Karpas-422 (cell line): ENCODE measurements around the gene CFAP100. TPM values are rescaled to one million over a fixed set of nuclear protein-coding genes. Genes with fewer than 3 reads are reported as not detected.

Experiments used
- DNase-seq: peaks from one replicate; pipeline ENCODE4 v3.0.0-alpha.2; 2015
- H2AFZ ChIP-seq: fragments of 200-600 bp; sonication (generic); 2 replicates; pipeline ENCODE4 v1.6.1; 2014; ENCODE audit warnings: antibody characterized with exemption, low read length, mixed read lengths
- H3K27ac ChIP-seq: fragments of 200-600 bp; sonication (generic); 2 replicates; pipeline ENCODE4 v1.5.1; 2014; ENCODE audit warnings: mild to moderate bottlenecking, low read length, moderate library complexity
- H3K27me3 ChIP-seq: fragments of 200-600 bp; sonication (generic); 2 replicates; pipeline ENCODE4 v1.6.1; 2014; ENCODE audit warnings: low read length, mixed read lengths
- H3K36me3 ChIP-seq: fragments of 200-600 bp; sonication (generic); 2 replicates; pipeline ENCODE4 v1.6.1; 2014; ENCODE audit warnings: low read length, mixed read lengths; ENCODE audit not compliant: insufficient read depth
- H3K4me1 ChIP-seq: fragments of 200-600 bp; sonication (generic); 2 replicates; pipeline ENCODE4 v1.6.1; 2014; ENCODE audit warnings: mild to moderate bottlenecking, low read length, mixed read lengths
- H3K4me2 ChIP-seq: fragments of 200-600 bp; sonication (generic); 2 replicates; pipeline ENCODE4 v1.6.1; 2014; ENCODE audit warnings: low read length, low read depth, mild to moderate bottlenecking; ENCODE audit not compliant: poor library complexity, severe bottlenecking
- H3K4me3 ChIP-seq: fragments of 200-600 bp; sonication (generic); 2 replicates; pipeline ENCODE4 v1.5.1; 2014; ENCODE audit warnings: mild to moderate bottlenecking, antibody characterized with exemption, low read length, mixed read lengths
- H3K79me2 ChIP-seq: fragments of 200-600 bp; sonication (generic); 2 replicates; pipeline ENCODE4 v1.6.1; 2014; ENCODE audit warnings: mild to moderate bottlenecking, low read length, mixed read lengths
- H3K9ac ChIP-seq: fragments of 200-600 bp; sonication (generic); 2 replicates; pipeline ENCODE4 v1.6.0; 2014; ENCODE audit warnings: low read length
- H3K9me2 ChIP-seq: fragments of 200-600 bp; sonication (generic), shearing (Covaris generic); replicated peaks from 2 replicates; pipeline ENCODE4 v1.6.0; 2014; ENCODE audit warnings: mild to moderate bottlenecking, low read length, moderate library complexity; ENCODE audit not compliant: insufficient read depth
- H3K9me3 ChIP-seq: fragments of 300-700, 200-600 bp; sonication (generic); 2 replicates; pipeline ENCODE4 v1.6.1; 2014; ENCODE audit warnings: low read length, mixed read lengths
- H4K20me1 ChIP-seq: fragments of 200-600 bp; sonication (generic); 2 replicates; pipeline ENCODE4 v1.6.1; 2014; ENCODE audit warnings: mild to moderate bottlenecking, antibody characterized with exemption, low read length, low read depth; ENCODE audit not compliant: insufficient read depth
- total RNA-seq: library from RNA; depleted of rRNA; stranded (reverse); fragments of >200 nt; shearing (Covaris generic); gene quantifications from 2 replicates; pipeline ENCODE4 v1.2.3, GENCODE V29; 2014; ENCODE audit warnings: low replicate concordance

CFAP100 gene
- total RNA-seq, 1 experiment from 2014 or later = not detected

- Histone ChIP-seq H3K36me3 (peaks cover 15% of the 10 kb centered on the region; the same call in 1 of the 2 replicates), H3K4me1 (no peaks in the 10 kb centered on the region), H3K4me2 (no peak overlapping the region), H3K9me3 (no peaks in the 10 kb centered on the region), H4K20me1 (peaks cover 5% of the 10 kb centered on the region; the same call in 1 of the 2 replicates), H3K79me2 (peaks cover 37% of the 10 kb centered on the region), H3K27me3 (no peaks in the 10 kb centered on the region), H3K27ac (no peak overlapping the region), H2AFZ (no peak overlapping the region), H3K4me3 (no peak overlapping the region), H3K9ac (no peak overlapping the region), H3K9me2 (no peaks in the 10 kb centered on the region)
- DNase-seq = no peak
These were observed 66.9 kb downstream of the CFAP100 start for GRCh38 chr3:126461450-126462070.

- peaks cover 27% of the 10 kb centered on the region for H3K79me2 ChIP-seq
- H3K4me2 ChIP-seq = no peak overlapping the region
- H3K9ac ChIP-seq = no peak overlapping the region
- no peaks in the 10 kb centered on the region for H3K4me1 ChIP-seq
- H3K9me2 ChIP-seq = no peaks in the 10 kb centered on the region
- H4K20me1 ChIP-seq = no peaks in the 10 kb centered on the region; the same call in 1 of the 2 replicates
- H3K9me3 ChIP-seq = no peaks in the 10 kb centered on the region
- H2AFZ ChIP-seq = no peak overlapping the region
- peaks cover 15% of the 10 kb centered on the region; the same call in 1 of the 2 replicates for H3K36me3 ChIP-seq
- H3K4me3 ChIP-seq = no peak overlapping the region
- no peak overlapping the region for H3K27ac ChIP-seq
- H3K27me3 ChIP-seq = no peaks in the 10 kb centered on the region
- DNase-seq = no peak
These were observed 68.8 kb downstream of the CFAP100 start for GRCh38 chr3:126463521-126463920.

GRCh38 chr3:126464093-126464492 is 69.4 kb downstream of the CFAP100 start:
- H3K79me2 ChIP-seq = peaks cover 27% of the 10 kb centered on the region

GRCh38 chr3:126464494-126464893 is 69.8 kb downstream of the CFAP100 start:
- peaks cover 26% of the 10 kb centered on the region for H3K79me2 ChIP-seq

More at GRCh38 chr3:126464093-126464492, 69.4 kb downstream of the CFAP100 start:
- H3K27me3 ChIP-seq = no peaks in the 10 kb centered on the region
- no peaks in the 10 kb centered on the region for H3K9me2 ChIP-seq
- no peak overlapping the region for H2AFZ ChIP-seq
- peaks cover 15% of the 10 kb centered on the region; the same call in 1 of the 2 replicates for H3K36me3 ChIP-seq
- DNase-seq = no peak
- H3K27ac ChIP-seq = no peak overlapping the region
- H3K4me3 ChIP-seq = no peak overlapping the region
- no peaks in the 10 kb centered on the region for H3K4me1 ChIP-seq
- no peaks in the 10 kb centered on the region for H3K9me3 ChIP-seq
- no peak overlapping the region for H3K4me2 ChIP-seq
- peaks cover 4% of the 10 kb centered on the region; the same call in 1 of the 2 replicates for H4K20me1 ChIP-seq
- no peak overlapping the region for H3K9ac ChIP-seq

GRCh38 chr3:126464997-126465396 is 70.3 kb downstream of the CFAP100 start:
- no peak for DNase-seq
- no peak overlapping the region for H3K4me3 ChIP-seq
- H4K20me1 ChIP-seq = peaks cover 5% of the 10 kb centered on the region; the same call in 1 of the 2 replicates

More at GRCh38 chr3:126464494-126464893, 69.8 kb downstream of the CFAP100 start:
- H3K4me1 ChIP-seq = no peaks in the 10 kb centered on the region
- no peak overlapping the region for H3K4me2 ChIP-seq
- no peak overlapping the region for H3K9ac ChIP-seq
- no peak overlapping the region for H3K4me3 ChIP-seq
- no peaks in the 10 kb centered on the region for H3K9me3 ChIP-seq
- no peaks in the 10 kb centered on the region for H3K9me2 ChIP-seq
- no peaks in the 10 kb centered on the region for H3K27me3 ChIP-seq
- no peak for DNase-seq
- no peak overlapping the region for H3K27ac ChIP-seq
- no peak overlapping the region for H2AFZ ChIP-seq
- peaks cover 5% of the 10 kb centered on the region; the same call in 1 of the 2 replicates for H4K20me1 ChIP-seq
- peaks cover 15% of the 10 kb centered on the region; the same call in 1 of the 2 replicates for H3K36me3 ChIP-seq

GRCh38 chr3:126465928-126466544 is 71.3 kb downstream of the CFAP100 start:
- H3K27me3 ChIP-seq = no peaks in the 10 kb centered on the region
- peaks cover 35% of the 10 kb centered on the region for H3K79me2 ChIP-seq
- no peaks in the 10 kb centered on the region for H3K9me2 ChIP-seq
- no peak overlapping the region for H2AFZ ChIP-seq
- H3K9ac ChIP-seq = no peak overlapping the region
- H3K4me1 ChIP-seq = no peaks in the 10 kb centered on the region
- peaks cover 5% of the 10 kb centered on the region; the same call in 1 of the 2 replicates for H4K20me1 ChIP-seq
- no peak overlapping the region for H3K27ac ChIP-seq
- no peak overlapping the region for H3K4me2 ChIP-seq
- H3K4me3 ChIP-seq = no peak overlapping the region
- H3K9me3 ChIP-seq = no peaks in the 10 kb centered on the region
- H3K36me3 ChIP-seq = peaks cover 24% of the 10 kb centered on the region
- DNase-seq = no peak

More at GRCh38 chr3:126464997-126465396, 70.3 kb downstream of the CFAP100 start:
- peaks cover 28% of the 10 kb centered on the region for H3K79me2 ChIP-seq
- H3K4me1 ChIP-seq = no peaks in the 10 kb centered on the region
- H3K9ac ChIP-seq = no peak overlapping the region
- H3K4me2 ChIP-seq = no peak overlapping the region
- H2AFZ ChIP-seq = no peak overlapping the region
- H3K9me3 ChIP-seq = no peaks in the 10 kb centered on the region
- peaks cover 20% of the 10 kb centered on the region; the same call in 1 of the 2 replicates for H3K36me3 ChIP-seq
- no peaks in the 10 kb centered on the region for H3K27me3 ChIP-seq
- H3K9me2 ChIP-seq = no peaks in the 10 kb centered on the region
- H3K27ac ChIP-seq = no peak overlapping the region

- no peak overlapping the region for H3K4me2 ChIP-seq
- H3K79me2 ChIP-seq = peaks cover 45% of the 10 kb centered on the region
These were observed 72.3 kb downstream of the CFAP100 start for GRCh38 chr3:126466886-126467610.

GRCh38 chr3:126467611-126467955 is 72.9 kb downstream of the CFAP100 start:
- Histone ChIP-seq H3K4me2 (no peak overlapping the region), H3K79me2 (peaks cover 51% of the 10 kb centered on the region), H3K27me3 (no peaks in the 10 kb centered on the region), H3K4me1 (peaks cover 5% of the 10 kb centered on the region), H3K27ac (no peak overlapping the region), H3K36me3 (peaks cover 32% of the 10 kb centered on the region), H2AFZ (no peak overlapping the region), H3K9ac (no peak overlapping the region), H3K9me2 (no peaks in the 10 kb centered on the region), H4K20me1 (peaks cover 9% of the 10 kb centered on the region; the same call in 1 of the 2 replicates), H3K4me3 (no peak overlapping the region), H3K9me3 (no peaks in the 10 kb centered on the region)
- no peak for DNase-seq

More at GRCh38 chr3:126466886-126467610, 72.3 kb downstream of the CFAP100 start:
- Histone ChIP-seq H3K4me1 (no peaks in the 10 kb centered on the region), H3K9ac (no peak overlapping the region), H2AFZ (no peak overlapping the region), H3K27me3 (no peaks in the 10 kb centered on the region), H3K27ac (no peak overlapping the region), H4K20me1 (peaks cover 5% of the 10 kb centered on the region; the same call in 1 of the 2 replicates), H3K4me3 (no peak overlapping the region), H3K36me3 (peaks cover 28% of the 10 kb centered on the region), H3K9me2 (no peaks in the 10 kb centered on the region), H3K9me3 (no peaks in the 10 kb centered on the region)
- DNase-seq = no peak
